Activated CD4-positive, alpha-beta T cell treated with anti-CD3 and anti-CD28 coated beads for 1 hour (primary cell): ENCODE results near the gene NUP133.
"Not testable (repeated sequence)": the region's sequence is repeated elsewhere in the genome, so short reads cannot be mapped to it uniquely, and the experiment has no call there.

ENCODE experiments used
- DNase-seq: peaks from one replicate; pipeline ENCODE4 v3.0.0-alpha.2; 2020

Gene NUP133

DNA sequence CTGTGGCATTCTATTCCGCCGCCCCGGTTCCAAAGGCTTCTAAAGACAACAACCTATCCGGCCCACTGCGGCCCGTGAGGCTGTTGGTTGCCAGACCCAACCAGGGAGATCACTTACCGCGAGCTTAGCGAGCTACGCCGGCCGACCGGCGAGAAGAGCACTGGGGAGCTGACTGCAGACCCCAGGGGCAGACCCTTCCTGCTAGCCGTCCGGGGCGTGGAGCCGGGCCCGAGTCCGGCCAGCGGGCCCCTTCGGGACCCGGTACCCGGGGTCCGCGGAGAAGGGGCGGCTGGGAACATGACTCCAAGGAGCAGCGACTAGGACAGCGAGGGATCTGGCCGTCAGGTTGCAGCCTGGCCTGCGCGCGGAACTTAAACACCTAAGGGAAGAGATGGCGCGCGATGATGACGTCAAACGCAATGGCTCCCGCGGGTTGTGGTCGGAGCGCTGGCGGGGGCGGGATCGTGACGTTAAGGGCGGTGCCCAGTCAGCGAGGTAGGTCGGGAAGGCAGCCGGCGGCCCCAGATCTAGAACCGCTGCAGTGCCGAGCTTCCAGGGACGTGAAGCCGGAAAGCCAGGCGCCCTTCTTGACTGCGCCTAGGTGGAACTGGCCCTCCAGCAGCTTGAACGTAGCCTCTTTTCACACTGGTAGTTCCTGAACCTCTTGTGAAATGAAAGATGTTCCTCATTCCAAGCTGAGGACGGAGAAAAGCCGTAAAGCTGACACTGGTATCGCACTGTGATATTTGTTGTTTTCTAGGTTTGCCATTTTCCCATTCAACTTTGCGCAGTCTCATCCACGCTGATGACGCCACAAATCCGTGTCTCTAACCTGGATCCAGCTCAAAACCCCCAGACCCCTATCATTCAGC, at the start of gene NUP133:
NUP133 (minus strand) TSS at position 391 of the 872 bp plus-strand sequence; CDS start at position 299, 92 bp downstream.
- DNase-seq = peak; percentile 97

DNA sequence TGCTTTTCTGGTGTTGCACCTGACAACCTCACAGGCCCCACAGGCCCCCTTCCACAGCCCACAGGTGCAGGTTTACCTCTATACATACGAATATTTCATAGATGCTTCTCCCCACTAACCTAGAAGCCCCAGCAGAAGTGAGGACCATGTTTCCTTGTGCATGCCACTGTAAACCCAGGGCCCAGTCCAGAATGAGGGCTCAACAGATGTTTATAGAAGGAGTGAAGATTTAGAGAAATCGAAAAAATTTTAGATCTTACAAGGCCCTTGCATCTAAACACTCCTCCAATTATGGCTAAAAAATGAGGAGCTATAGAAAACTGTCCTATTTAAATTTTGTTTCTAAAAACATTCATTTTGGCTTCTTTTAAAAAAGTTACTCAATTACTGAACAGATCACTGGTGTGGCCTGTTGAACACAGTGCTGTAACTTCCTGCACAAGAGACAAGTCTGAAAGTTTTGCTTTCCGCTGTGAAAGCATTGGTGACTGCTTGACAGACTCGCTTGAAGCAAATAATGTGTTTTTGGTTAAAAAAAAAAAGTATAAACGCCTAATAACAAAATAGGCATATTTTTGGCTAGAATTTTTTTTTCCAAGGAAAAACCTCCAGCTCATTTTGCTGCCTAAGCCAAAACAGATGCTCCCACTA, 49.2 kb upstream of the NUP133 start:
- no peak for DNase-seq

DNA sequence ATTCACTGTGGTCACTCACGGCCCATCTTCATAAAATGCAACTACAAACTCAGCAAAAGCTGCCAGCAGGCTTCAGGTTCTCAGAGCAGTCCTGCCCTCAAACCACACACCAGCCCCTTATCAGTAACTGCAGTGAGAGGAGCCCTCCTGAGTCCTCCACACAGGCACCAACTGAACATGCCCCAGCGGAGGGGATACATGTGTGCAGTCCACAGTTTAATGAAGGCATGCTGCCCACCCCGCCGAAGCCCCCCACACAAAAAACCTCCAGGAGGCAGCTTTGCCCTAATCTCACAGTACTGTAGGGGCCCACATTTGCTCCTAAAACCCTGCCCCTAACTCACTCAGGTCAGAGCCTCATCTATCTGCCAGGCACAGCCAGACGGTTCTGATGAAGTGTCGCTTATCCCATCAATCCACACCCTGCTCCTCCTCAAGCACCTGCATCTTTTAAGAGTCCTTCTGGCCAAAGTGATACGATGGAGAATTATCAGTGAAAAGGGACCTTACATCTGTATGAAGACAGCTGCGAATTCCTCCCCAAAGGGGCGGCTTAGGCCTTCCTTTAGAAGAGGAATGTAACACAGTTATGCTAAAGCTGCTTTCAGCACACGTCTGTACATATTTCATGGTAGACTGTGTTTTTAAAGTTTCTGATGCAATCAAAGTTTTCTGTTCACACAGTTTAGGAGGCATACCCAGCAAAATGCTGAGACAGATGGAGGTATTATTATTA, 46.9 kb upstream of the NUP133 start:
- no peak for DNase-seq

DNA sequence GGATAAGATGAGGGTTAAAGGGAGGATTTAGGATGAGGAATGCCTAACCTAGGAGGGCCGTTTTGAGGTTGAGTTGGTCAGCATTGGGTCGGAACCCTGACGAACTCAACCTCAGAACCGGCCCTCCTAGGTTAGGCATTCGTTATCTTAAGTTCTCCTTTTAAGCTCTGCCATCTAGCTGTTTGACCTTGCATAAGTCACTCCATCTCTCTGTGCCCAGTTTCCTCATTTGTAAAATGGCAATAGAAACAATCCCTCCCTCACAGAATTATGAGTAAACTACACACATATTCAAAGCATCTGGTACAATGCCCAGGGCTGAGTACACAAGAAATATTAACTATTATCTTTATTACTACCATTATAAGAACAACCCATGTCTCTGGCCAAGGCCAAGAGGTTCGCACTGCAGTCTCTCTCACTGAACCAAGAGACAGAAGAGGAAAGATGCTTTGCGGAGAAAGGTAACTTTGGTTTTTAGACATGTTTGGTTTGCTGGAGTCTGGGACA, 45.5 kb upstream of the NUP133 start:
- DNase-seq = no peak

DNA sequence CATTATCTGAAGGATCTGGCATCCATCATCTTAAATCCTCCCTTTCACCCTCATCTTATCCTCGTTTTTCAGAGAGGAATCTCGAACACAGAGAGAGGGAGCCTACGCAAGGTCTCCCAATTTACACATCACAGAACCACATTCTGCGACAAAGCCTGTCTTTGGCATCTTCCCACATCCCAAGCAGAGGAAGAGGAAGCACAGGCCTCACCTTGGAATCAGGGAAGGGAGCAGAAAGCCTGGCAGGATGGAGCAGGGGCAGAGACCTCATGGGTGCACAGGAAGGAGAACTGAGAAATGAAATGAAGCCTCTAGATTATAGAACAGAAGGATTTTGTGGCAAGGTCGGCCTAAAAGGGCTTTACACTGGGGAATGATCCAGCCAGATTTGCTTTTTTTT, 44.6 kb upstream of the NUP133 start:
- DNase-seq = no peak

DNA sequence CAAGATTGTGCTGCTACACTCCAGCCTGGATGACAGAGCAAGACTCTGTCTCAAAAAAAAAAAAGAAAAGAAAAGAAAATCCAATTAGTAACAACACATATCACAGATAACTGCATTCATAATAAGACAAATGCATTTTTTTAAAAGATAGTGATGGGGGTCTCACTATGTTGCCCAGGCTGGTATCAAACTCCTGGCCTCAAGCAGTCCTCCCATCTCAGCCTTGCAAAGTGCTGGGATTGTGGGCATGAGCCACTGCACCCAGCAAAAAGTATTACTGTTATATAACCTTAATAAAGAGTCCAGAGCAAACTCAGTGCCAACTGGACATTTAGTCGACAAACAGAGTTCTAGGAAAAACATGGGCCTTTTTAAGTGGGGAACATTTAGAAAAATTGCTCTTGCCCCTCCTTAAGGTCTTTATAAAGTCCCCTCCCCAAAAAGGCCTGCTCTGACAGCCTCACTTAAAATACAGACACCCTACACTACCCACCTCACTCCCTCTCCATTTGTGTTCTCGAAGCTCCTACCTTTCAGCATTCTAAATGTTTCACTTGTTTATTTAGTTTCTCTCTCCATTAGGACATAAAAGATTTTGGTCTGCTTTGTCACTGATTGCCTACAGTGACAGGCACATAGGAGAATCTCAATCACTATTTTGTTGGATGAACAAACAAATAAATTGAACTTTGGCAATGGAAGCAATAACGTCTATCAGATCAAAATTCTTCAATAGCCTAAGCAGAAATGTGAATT, 42.8 kb upstream of the NUP133 start:
- no peak for DNase-seq

DNA sequence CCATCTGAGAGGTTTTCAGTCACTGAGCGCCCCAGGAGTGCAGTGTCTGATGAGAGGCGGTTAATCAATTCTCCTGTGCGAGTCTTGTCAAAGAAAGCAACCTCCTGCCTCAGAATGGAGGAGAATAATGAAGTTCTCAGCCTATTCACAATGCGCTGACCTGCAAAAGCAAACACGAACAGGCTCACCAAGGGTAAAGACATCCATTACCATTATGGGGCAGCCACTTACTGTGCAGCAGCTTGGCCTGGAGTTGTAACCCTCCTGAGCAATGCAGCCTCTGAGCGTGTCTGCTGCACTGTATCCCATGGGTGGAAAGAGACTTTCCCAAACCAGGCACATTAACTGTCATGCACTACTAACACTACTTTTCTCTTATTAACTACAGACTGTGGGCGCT, 39.4 kb upstream of the NUP133 start:
- no peak for DNase-seq

DNA sequence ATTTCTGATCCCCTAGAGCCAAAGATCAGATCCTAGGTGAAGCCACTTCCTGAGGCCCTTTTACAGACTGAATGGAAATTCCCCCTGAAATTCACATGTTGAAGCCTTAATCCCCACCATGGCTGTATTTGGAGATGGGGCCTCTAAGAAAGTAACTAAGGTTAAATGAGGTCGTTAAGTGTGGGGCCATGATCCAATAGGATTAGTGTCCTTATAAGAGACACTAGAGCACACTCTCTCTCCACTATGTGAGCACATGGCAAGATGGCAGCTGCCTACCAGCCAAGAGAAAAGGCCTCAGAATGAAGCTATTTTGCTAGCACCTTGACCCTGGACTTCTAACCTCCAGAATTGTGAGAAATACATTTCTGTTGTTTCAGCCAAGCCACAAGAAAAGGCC, 36.4 kb upstream of the NUP133 start:
- DNase-seq = no peak

DNA sequence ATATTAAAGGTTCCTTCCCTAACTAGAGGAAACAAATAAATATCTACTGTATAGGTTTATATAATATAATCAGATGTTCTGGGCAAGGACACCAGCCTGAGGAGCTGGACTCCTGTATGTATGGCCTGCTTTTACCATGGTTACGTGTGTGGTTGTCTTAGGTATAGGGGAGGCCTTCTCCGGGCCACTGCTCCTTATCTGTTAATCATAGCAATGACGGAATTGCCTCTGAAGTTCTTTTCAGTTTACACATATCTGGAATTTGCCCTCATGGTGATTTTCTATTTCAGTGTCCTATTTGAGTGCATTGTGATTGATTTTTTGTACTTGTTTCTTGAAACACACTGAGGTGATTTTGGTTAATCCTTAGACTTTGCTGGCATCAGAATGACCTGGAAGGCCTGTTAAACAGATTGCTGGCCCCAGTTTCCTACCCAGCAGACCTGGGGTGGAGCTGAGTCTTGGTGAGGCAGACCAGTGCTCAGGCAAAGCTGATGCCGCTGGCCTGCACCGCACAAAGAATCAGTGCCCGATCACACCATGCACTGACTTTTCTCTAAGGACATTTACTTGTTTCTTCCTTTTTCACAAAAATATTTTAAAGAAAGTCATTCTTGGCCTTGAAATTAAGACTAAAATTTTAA, 31.8 kb upstream of the NUP133 start:
- DNase-seq = no peak

DNA sequence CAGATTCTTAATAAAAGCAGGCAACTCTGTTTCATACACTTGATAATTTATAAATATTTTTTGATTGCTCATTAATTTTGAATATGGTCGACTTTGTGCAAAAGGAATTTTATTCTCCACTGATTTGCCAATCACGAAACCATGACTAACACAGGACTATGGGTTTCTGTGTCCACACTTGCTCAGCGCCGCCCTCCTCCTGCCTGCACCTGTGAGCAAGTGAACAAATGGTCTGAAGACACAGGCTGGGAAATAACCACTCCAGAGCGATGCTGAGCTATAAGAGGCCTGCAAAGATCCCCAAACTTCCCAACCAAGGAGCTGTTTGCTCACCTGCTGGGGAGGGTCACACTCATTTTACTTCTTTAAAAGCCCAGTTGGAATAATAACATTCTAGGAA, 30.8 kb upstream of the NUP133 start:
- no peak for DNase-seq

DNA sequence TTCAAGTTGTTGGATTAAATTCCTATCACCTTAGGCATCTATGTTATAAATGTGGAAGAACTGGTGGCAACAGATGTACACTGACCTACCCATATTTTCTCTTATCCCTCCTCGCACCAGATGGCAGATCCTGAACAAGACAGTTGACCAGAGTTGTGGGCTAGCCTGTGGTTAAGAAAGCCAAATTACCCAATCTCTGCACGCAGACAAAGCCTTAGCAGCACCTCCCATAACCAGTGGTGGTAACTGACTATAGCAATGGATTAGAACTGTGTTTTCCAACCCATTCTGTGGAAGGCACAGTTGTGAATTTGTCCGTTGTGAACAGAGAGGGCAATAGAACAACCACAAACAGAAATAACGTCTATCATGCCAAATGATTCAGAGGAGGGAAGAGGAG, 29.8 kb upstream of the NUP133 start:
- no peak for DNase-seq

DNA sequence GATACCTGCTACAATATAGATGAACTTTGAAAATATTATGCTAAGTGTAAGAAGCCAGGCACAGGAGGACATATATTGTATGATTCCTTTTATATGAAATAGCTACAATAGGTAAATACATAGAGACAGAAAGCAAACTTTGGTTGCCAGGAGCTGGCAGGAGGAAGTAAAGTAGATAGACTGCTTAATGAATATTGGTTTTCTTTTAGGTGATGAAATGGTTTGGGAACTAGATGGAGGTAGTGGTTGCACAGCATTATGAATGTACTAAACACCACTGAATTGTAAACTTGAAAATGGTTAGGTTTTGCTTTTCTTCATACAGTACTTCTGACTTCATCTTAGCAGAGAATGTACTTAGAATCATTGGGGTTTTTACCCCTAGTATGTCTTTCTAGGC, 28.8 kb upstream of the NUP133 start:
- DNase-seq = no peak

DNA sequence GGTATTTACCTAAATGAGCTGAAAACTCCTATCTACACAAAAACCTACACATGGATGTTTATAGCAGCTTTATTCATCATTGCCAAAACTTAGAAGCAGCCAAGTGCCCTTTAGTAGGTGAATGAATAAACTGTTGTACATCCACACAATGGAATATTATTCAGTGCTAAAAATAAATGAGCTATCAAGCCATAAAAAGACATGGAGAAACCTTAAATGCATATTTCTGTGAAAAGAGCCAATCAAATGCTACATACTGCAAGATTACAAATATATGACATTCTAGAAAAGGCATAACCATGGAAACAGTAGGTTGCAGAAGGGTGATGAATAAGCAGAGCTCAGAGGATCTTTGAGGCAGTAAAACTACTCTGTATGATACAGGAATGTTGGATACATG, 27.1 kb upstream of the NUP133 start:
- DNase-seq = no peak

DNA sequence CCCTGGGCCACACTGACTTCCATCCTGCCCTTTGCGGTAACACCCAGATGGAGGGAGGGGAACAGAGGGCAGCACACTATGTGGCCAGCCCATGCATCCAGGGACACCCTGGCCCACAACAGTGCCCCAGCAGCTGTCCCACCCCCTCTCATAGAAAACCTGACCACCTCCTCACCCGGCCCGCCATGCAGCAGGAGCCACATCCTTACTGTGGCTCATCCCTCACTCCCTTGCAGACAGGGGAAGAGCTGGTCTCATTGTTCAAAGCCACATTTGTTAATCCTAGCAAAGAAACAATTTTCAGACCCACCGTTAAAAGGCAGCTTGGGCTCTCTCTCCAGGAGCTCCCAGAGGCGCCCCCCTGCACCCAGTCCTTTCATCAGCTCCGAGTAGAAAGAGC, 23.2 kb upstream of the NUP133 start:
- DNase-seq = no peak

DNA sequence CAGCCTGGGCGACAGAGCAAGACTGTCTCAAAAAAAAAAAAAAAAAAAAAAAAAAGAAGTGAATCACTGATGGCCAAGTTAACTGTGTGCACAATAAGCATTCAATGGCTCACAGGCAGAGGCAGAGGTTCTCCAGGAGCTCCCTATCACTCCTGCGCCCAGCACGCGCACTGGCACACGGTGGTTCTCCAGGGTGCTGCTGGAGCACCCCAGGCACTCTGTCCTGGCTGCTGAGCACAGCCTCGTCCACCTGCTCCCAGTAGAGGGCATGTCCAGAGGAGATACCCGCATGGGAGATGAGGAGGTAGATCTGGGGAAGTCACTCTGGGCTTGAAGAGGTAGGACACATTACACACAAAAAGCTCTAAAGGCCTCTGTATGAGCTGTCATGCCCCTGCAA, 21.5 kb upstream of the NUP133 start:
- DNase-seq = no peak

DNA sequence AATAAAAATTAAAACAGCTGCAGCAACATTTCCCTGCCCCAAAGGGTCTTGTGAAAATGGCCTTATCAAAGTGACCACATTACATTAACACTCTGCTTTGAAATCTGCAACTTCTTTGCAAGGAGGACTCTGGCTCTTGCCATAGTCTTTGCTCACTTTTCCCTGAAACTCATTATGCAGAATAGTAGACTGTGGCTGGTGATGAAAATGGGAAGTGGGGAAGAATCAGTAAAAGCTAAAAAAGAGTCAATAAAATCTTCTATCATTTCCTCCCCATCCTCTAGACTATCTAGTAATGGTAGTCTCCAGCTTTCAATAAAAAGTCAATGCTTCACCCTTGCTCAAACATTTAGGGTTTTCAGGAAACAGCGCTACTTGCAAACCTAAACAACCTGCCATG, 18.6 kb upstream of the NUP133 start:
- no peak for DNase-seq

DNA sequence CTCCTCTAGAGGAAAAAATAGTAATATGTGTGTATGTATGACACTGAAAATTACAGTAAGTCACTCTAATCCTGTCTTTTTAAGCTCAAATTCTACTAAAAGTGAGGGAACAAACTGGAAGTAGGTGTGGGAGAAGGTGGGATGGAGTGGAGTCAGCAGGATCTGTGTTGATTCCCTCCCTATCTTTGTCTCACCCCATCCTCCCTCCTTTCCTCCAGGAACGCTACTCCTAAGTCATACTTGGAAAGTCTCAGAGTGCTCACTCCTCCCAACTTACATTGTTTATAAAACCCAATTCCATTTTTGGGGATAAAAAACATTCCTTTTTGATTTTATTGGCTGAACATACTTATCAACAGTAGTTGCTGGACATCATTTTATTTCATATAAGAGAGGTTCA, 14.9 kb upstream of the NUP133 start:
- no peak for DNase-seq

DNA sequence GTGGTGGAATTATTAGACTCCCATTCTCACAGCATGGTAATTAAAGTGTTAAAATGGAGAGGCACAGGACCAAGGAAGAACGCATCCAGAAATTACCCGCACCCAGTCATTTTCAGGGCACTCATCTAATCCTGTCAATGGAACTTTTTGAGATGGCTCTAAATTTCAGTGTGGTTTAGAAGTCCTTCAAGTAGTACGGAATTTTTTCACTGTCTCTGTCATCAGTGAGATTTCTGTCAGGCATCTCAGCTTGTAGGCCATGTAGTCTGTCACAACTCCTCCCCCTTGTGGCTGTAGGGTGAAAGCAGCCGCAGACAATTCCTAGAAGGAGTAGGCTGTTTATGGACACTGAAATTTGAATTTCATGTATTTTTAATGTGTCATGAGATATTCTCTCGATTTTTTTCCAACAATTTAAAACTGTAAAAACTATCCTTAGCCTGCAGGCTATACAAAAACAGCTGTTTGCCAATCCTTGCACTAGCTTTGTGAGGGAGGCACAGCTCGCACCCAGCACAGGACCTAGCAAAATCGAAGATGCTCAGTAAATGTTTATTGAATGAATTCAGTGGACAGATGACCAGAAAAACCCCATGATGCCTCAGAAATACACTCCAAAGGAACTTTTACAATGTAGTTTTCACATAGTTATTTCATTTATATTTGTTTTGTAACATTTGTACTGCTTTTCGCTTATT, 6.6 kb upstream of the NUP133 start:
- DNase-seq = peak; percentile 44

DNA sequence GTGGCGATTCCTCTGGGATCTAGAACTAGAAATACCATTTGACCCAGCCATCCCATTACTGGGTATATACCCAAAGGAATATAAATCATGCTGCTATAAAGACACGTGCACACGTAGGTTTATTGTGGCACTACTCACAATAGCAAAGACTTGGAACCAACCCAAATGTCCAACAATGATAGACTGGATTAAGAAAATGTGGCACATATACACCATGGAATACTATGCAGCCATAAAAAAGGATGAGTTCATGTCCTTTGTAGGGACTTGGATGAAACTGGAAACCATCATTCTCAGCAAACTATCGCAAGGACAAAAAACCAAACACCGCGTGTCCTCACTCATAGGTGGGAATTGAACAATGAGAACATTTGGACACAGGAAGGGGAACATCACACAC, 3.5 kb upstream of the NUP133 start:
- DNase-seq = not testable (repeated sequence)

DNA sequence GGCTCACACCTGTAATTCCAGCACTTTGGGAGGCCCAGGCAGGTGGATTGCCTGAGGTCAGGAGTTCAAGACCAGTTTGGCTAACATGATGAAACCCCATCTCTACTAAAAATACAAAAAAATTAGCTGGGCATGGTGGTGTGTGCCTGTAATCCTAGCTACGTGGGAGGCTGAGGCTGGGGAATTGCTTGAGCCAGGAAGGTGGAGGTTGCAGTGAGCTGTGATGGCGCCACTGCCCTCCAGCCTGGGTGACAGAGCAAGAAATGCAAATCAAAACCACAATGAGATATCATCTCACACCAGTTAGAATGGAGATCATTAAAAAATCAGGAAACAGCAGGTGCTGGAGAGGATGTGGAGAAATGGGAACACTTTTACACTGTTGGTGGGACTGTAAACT, 3.1 kb upstream of the NUP133 start:
- DNase-seq = not testable (repeated sequence)

DNA sequence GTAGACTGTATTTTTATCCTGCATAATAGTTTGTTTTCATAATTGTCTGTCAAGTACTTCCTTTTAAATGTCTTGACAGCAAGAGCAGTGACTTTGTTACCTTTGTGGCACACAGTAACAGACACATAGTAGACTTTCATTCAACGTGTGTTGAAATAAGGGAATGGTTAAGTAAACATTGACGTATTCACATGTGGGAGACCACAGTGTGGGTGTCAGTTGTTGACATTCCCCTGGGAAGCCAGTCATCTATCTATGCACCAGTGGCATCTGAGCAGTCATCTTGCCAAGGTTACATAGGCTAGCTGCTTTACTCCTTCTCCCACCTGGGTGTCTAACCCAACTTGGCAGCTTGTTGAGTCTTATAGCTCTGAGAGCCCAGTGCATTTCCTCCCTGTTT, 1.4 kb upstream of the NUP133 start:
- DNase-seq = no peak
